Endothelial cell of umbilical vein (primary cell): ENCODE measurements around the gene CSMD2.

Experiments used
- CTCF ChIP-seq, 2 donors: IDR thresholded peaks; 1 replicate in 1 of 2; 2 replicates in 1 of 2; pipeline ENCODE4 v1.5.1; 2011; ENCODE audit warnings: low read length in 2 of 2, mild to moderate bottlenecking in 2 of 2, moderate library complexity in 2 of 2, control low read depth in 1 of 2, inconsistent platforms in 1 of 2, low read depth in 1 of 2; ENCODE audit not compliant: insufficient read depth in 1 of 2; ENCODE audit errors: extremely low read depth in 1 of 2
- JUN ChIP-seq: IDR thresholded peaks from 2 replicates; pipeline ENCODE4 v1.6.1; 2011; ENCODE audit warnings: borderline replicate concordance, low read depth; ENCODE audit not compliant: insufficient read length, insufficient read depth
- POLR2A ChIP-seq: IDR thresholded peaks from 2 replicates; pipeline ENCODE4 v1.6.1; 2012; ENCODE audit warnings: low read depth, mild to moderate bottlenecking, control low read depth, low read length
- POLR2AphosphoS5 ChIP-seq: IDR thresholded peaks from 2 replicates; pipeline ENCODE4 v1.6.1; 2012; ENCODE audit warnings: low read depth, mild to moderate bottlenecking, control low read depth, low read length, moderate library complexity; ENCODE audit not compliant: insufficient read depth

- TF ChIP-seq CTCF (IDR thresholded peaks at IDR 0.05; ENCODE audit: extremely low read depth in 1 of 2, insufficient read depth in 1 of 2, low read depth in 1 of 2, low read length in 2 of 2): no peak
- no peak for TF ChIP-seq POLR2A
- no peak for TF ChIP-seq POLR2AphosphoS5
- no peak for TF ChIP-seq JUN
Observed at GRCh38 chr1:33960188-33960895, 204.7 kb downstream of the CSMD2 start.
